CD4-positive, alpha-beta T cell treated with Interleukin-4 for 1 hour (primary cell): ENCODE data around the gene ABCD1.
A peak's percentile ranks its signal among the peaks of the same experiment; 100 is the strongest.
"Not testable (repeated sequence)": the region's sequence is repeated elsewhere in the genome, so short reads cannot be mapped to it uniquely, and the experiment has no call there.

Experiments
- DNase-seq, 2 donors: peaks; one replicate each; pipeline ENCODE4 v3.0.0-alpha.2; 2020 to 2022

ABCD1 gene

DNA sequence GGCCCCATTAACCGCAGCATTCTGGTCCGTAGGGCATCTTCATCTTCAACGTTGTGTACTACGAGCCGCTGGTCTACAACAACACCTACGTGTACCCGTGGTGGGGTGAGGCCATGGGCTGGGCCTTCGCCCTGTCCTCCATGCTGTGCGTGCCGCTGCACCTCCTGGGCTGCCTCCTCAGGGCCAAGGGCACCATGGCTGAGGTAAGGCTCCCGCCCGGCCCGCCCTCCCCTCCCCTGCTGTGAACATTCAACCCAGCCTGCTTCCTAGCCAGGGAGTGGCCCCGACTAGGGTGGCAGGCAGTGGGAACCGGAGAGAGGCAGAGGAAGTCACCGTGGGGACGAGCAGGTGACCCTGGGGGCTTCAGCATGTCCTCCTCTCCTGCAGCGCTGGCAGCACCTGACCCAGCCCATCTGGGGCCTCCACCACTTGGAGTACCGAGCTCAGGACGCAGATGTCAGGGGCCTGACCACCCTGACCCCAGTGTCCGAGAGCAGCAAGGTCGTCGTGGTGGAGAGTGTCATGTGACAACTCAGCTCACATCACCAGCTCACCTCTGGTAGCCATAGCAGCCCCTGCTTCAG lies 29.9 kb upstream of the ABCD1 start:
- no peak for DNase-seq

DNA sequence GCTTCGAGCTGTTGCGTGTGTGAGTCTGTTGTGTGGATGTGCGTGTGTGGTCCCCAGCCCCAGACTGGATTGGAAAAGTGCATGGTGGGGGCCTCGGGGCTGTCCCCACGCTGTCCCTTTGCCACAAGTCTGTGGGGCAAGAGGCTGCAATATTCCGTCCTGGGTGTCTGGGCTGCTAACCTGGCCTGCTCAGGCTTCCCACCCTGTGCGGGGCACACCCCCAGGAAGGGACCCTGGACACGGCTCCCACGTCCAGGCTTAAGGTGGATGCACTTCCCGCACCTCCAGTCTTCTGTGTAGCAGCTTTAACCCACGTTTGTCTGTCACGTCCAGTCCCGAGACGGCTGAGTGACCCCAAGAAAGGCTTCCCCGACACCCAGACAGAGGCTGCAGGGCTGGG lies 28.6 kb upstream of the ABCD1 start:
- no peak for DNase-seq

GRCh38 chrX:153696538-153696937 lies 28.1 kb upstream of the ABCD1 start:
- not testable (repeated sequence) for DNase-seq

DNA sequence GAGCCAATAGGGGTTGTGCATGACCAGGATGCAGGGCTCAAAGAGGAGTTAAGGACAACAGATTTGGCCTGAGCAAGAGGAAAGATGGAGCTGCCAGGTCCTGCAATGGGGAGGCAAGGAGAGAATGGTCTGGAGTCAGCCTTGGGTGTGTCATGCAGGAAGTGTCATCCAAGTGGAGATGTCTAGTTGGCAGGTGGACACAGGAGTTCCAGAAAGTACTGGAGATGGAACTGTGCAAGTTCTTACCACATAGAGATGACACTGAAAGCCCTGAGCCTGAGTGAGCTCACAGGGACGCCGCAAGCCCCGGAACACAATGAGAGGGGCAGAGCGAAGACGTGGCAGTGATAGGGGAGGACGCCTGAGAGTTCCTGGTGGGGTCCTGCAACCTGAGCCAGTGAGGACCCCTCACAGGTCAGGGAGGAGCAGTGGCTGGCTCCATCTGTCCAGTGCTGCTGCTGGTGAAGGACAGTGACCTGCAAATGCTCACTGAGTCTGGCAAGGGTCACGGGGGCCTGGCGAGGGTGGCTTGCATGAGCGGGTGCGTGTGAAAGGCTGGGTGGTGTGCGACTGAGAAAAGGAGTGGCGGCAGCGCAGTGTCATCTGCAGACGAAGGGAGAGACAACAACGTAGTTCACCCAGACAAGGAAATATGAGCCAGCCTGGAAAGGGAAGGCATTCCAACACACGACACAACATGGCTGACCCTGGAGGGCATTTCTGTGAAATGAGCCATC lies 27.5 kb upstream of the ABCD1 start:
- not testable (repeated sequence) for DNase-seq

DNA sequence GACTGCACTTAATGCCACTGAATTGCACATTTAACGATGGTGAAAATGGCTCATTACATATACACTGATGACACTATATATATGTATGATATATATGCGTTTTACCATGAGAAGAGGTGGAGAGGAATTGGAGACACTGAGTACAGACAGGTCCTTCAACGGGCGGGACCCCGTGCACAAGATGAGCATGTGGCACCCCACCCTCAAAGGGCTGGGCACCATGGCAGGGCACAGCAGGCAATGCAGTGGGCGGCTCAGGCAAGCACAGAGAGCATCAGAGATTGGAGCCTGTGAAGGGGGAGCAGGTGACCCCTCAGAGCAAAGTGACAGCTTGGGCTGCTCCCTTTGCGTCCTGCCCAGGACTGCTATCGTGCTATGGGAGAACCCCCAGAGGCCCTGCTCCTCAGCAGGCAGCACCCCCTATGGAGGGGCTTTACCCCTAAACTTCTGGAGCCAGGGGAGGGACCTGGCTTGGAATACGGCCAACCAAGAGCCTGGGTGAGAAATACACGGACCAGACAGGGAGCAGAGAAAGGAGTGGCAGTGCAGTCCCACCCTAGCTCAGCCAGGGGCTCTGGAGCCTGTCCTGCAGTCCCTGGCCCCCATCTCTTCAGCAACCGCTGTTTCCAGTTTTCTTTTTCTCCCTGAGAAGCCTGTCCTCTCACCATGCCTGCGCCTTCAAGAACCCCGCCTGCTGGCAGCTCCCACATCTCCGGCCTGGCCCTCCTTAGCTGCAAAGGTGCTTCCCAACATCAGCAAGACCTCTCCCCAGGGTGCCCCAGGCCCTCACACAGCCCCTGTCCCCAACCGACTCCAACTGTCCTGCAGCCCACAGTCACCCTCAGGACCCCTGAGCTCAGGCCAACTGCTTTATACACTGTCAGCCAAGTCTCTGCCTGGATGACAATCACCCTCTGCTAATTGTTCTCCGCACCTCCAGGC lies 26.5 kb upstream of the ABCD1 start:
- DNase-seq, result no peak

- DNase-seq, result not testable (repeated sequence)
These were observed 25.4 kb upstream of the ABCD1 start for GRCh38 chrX:153699210-153699783.

DNA sequence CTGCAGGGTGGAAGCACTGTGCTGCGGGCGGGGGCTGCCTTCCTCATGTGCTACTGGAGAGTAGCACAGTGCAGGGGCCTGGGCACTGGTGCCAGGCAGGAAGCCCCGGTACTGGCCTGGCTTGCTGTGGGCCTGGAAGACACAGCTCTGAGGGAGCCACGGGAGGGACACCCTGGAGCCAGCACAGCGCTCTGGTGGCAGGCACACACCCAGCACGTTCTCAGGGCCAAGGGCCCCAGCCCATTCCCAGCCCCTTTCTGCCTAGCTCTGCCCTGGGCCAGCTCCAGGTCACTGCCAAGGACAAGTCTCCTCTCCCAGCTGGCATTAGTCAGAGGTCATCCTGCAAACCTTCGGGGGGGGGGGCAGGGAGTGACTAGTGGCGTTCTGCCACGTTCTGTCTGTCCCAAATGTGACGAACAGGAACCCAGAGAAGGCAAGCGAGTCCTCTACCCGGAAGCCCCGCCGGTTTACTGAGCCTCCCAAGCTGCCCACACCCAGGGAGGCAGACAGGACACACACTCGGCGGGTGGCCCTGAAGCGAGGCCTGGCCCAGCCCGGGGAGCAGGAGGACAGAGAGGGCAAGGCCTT lies 24.8 kb upstream of the ABCD1 start:
- DNase-seq, result not testable (repeated sequence)

DNA sequence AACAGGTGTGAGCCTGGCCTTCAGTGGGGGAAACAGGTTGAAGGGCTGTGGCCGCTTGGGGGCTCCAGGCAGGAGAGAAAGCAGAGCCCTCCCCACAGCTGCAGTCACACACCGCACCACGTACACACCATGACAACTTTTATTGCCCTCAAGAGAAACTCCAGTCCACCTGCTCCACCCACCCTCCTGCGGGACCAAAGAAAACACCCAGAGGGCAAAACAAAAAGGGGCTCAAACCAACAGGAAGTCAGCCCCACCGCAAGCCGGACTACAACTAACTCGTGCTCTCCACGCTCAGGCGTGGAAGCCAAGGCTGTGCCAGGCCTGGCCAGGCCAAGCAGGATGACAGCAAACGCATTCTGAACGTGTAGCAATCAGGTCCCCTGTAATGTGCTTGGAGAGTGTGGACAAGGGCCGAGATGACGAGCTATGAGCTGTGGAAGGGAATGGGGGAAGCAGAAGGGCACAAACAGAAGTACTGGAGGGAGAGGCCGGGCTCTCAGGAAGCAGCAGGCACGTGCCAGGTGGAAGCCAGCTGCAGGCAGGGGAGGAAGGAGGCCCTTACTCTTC lies 24.2 kb upstream of the ABCD1 start:
- no peak for DNase-seq

- no peak for DNase-seq
These were observed 23.7 kb upstream of the ABCD1 start for GRCh38 chrX:153700967-153701366.

- DNase-seq, result no peak
These were observed 22.9 kb upstream of the ABCD1 start for GRCh38 chrX:153701706-153702105.

GRCh38 chrX:153702336-153703035 lies 22.2 kb upstream of the ABCD1 start:
- DNase-seq, result no peak

GRCh38 chrX:153703036-153703370 lies 21.7 kb upstream of the ABCD1 start:
- DNase-seq, result no peak

- no peak for DNase-seq
These were observed 20.6 kb upstream of the ABCD1 start for GRCh38 chrX:153704021-153704526.

GRCh38 chrX:153704631-153705402 lies 19.8 kb upstream of the ABCD1 start:
- DNase-seq, result not testable (repeated sequence)

- not testable (repeated sequence) for DNase-seq
These were observed 19.1 kb upstream of the ABCD1 start for GRCh38 chrX:153705403-153706060.

- no peak for DNase-seq
These were observed 17.9 kb upstream of the ABCD1 start for GRCh38 chrX:153706799-153707198.

DNA sequence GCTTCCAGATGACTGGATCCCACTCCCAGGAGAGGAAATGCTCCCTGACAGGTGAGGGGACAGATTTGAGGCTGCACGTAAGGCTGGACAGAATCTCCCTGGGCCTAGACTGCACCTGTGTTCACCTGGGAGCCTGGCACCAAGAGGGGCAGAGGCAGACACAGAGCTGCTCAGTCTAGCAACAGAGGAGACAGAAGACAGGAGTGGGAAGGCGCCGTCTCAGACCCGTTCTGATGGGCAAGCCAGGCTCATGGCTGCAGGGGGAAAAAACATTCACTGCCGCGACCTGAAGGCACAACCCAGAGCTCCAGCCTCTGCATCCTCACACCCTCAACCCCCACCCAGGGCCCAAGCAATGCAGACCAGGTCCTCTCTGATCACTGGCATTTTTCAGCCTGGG lies 17.2 kb upstream of the ABCD1 start:
- DNase-seq, result no peak

DNA sequence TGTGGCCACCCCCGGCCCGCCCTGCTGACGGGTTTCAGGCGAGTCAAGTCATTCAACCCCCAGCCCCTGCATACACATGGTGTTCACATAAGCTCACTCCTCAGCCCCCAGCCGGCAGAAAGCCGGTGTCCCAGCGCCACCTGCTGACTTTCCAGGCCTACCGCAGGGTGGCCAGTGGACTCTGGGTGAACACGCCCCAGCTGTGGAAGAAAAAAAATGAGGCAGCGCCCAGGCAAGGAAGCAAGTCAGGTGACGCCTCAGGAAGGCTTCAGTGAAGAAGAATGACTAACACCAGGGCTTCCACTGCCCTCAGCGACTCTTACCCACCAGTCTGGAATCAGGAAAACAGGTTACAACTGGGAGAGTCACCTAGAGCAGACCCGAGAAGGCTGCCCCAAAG lies 16.2 kb upstream of the ABCD1 start:
- peak; percentile 38 to 51 for DNase-seq

DNA sequence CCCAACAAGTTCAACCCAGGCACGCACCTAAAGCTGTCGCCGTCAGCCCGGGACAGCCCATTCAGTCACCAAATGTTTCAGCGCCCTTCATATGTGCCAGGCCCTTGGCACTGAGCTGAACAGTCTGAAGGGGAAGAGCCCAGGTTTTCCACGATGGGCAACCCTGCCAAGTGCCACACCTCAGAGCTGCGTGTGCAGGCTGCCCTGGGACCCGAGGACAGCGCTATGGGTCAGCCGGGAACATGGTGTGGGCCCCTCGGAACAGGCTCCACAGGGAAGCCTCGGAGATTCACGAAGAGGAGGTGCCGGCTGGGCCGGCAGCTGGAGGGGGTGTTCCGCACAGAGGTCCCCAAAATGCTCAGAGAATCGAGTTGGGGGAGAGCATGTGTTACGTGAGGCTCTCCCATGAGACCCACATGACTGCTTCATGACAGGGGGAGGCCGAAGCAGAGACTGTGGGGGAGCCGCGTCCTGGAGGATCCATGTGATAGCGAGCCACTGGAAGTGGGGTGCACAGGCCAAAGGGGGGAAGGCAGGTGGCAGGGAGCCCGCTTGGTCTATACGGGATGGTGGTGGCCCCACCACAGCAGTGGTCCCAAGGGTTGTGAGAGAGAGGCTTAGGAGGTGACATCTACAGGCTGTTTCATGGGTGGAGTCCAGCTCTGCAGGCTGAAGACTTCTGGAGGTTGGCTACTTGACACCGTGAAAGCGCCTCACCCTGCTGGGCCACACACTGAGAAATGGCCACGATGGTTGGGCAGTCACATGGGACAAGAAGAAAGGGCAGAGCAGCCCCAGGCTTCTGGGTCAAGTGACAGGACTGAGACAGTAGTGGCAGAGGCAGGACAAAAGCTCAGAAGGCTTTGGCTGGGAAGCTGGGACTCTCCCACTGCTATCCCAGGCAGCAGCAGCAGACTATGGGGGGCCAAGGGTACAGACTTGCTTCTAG lies 14.7 kb upstream of the ABCD1 start:
- no peak for DNase-seq
